Heart right ventricle (tissue), 16 donors: ENCODE measurements around the gene CDK14. TPM values are rescaled to one million over a fixed set of nuclear protein-coding genes. Genes with fewer than 3 reads are reported as not detected.

Source experiments
- ATAC-seq, 8 donors: fragments of 200-7000 bp; cut with Tn5 transposase; one replicate each; pipeline ENCODE4 v1.9.1; 2020; ENCODE audit warnings: mild to moderate bottlenecking in 8 of 8, moderate library complexity in 8 of 8, moderate number of reproducible peaks in 1 of 8
- DNase-seq, 2 donors: peaks; one replicate each; pipeline ENCODE4 v3.0.0-alpha.2; 2020
- H3K27ac ChIP-seq, 10 donors: fragments of 200-600 bp; sonication (generic) in 2 of 10; one replicate each; pipeline versions ENCODE4 v1.5.0 to v1.8.0; 2020 to 2022; ENCODE audit warnings: mild to moderate bottlenecking in 3 of 10
- H3K27me3 ChIP-seq, 7 donors: fragments of 200-600 bp; one replicate each; pipeline ENCODE4 v1.8.0; 2021 to 2022; ENCODE audit warnings: mild to moderate bottlenecking in 2 of 7
- H3K36me3 ChIP-seq, 9 donors: fragments of 200-600 bp; sonication (generic) in 1 of 9; one replicate each; pipeline versions ENCODE4 v1.5.0 to v1.8.0; 2020 to 2022; ENCODE audit warnings: mild to moderate bottlenecking in 2 of 9
- H3K4me1 ChIP-seq, 9 donors: fragments of 200-600 bp; sonication (generic) in 1 of 9; one replicate each; pipeline versions ENCODE4 v1.5.0 to v1.8.0; 2020 to 2022; ENCODE audit warnings: mild to moderate bottlenecking in 4 of 9
- H3K4me3 ChIP-seq, 10 donors: fragments of 200-600 bp; sonication (generic) in 2 of 10; one replicate each; pipeline versions ENCODE4 v1.5.0 to v1.8.0; 2020 to 2022; ENCODE audit warnings: mild to moderate bottlenecking in 7 of 10, moderate library complexity in 2 of 10
- H3K9me3 ChIP-seq, 11 donors: fragments of 200-600 bp in 10 of 11; sonication (generic) in 2 of 11; one replicate each; pipeline versions ENCODE4 v1.5.0 to v1.8.0; 2013 to 2022; ENCODE audit warnings: mild to moderate bottlenecking in 2 of 11, control low read depth in 1 of 11, moderate library complexity in 1 of 11
- WGBS, 2 donors: extraction: QIAGEN DNeasy Blood & Tissue Kit; methylation state at CpG; one replicate each; pipeline ENCODE4 v1.1.7; 2013; ENCODE audit warnings: inconsistent platforms in 1 of 2; 5-methylcytosine and 5-hydroxymethylcytosine counted together
- intact Hi-C, 10 donors: fragments of 100-400 bp; cut with DNase I; formaldehyde crosslinking; loops; one replicate each; pipeline versions ENCODE4 v1.11.1 to v1.14.2; 2022
- polyA plus RNA-seq, 2 donors: library from polyadenylated mRNA; stranded (reverse); fragments of 200-250 nt; gene quantifications; one replicate each; pipeline ENCODE4 v1.2.3, GENCODE V29; 2013
- total RNA-seq, 10 donors: library from RNA; stranded (reverse); fragmentation: NEBNext Ultra II Directional in 3 of 10; extraction: Animal tissue kit (Norgen Biotek cat#: 25700) in 3 of 10; gene quantifications; one replicate each; pipeline versions ENCODE4 v1.2.1 to v1.2.4, GENCODE V29; 2021 to 2023
- TF ChIP-seq, protein P1 (sequence below), 9 donors: fragments of 200-600 bp; sonication (generic) in 2 of 9; IDR thresholded peaks; one replicate each; pipeline versions ENCODE4 v1.5.0 to v1.8.0; 2021 to 2022; ENCODE audit warnings: antibody characterized with exemption in 9 of 9, mild to moderate bottlenecking in 5 of 9, moderate library complexity in 1 of 9
- donor health status: Arrhythmogenic right ventricular cardiomyopathy.
- donor health status: ischemic (EF 13 %, LVEDD 7.1; RV severe dilation, severe dysfunction).
- donor health status: healthy with polysubstance abuse.
- donor health status: DM: no; HTN: yes; CAD: no.
- donor health status: DM: no; HTN: no; CAD: no.
- donor health status: ischemic (EF 25% LVEDD 6.9; RV normal size, moderate dysfunction).
- donor health status: ischemic (EF 25% LVEDD 5.7; RV mildly dilated, moderate dysfunction).
- donor health status: healthy.
- donor health status: DM: yes; HTN: yes; CAD: no.
- donor health status: Ischemic cardiomyopathy.
- donor health status: ischemic (EF 35%, LVEDD 5.7; RV mildly dilated, moderate dysfunction).
- donor health status: nonischemic (EF 11% LVEDD 7.7; RV severe dilation, severe dysfunction).
- donor health status: DM: yes; HTN: yes; CAD: no.
- donor health status: PGD.
- donor health status: ischemic (EF 29% LVEDD 5.4; RV normal size, mild dysfunction).
- donor health status: nonischemic (EF 23%, LVEDD 6.1; RV moderate dilation, normal function).

The CDK14 gene
- total and polyA plus RNA-seq, 12 donors: 3.9 to 36.5 (median 21.4) TPM

DNA sequence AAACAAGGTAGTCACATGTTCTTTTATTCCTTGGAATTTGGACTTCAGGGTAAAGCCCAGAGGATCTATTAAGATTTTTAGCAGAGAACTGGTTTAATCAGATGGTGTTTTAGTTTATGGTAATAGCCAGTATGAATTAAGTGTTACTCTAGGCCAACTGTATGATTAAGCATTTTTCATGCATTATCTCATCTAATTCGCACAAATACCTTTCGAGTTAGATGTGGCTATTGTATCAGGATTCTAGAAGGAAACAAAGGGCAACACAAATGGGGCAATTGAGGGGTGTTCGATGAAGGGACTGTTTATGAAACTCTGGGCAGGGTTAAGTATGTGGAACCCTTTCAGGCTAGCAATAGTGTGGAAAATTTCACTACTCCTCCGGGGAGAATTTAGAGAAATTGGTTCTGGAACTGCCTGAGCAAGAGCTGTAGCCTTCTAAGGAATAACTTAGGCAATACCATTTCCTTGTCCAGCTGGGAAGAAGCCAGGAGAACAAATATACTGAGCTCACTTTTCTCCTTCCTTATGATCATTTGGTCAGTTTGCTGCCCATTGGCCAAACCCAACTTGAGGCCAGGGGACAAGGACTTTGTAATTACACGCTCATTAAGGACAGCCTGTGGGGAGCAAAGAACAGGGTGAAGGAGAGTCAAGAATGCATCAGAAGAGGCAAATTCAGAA lies 349.1 kb downstream of the CDK14 start:
- Histone ChIP-seq H3K9me3 (no peaks in the 10 kb centered on the region), H3K27me3 (no peaks in the 10 kb centered on the region), H3K4me1 (peaks cover 0 to 15% (median 0%) of the 10 kb centered on the region in 9 donors), H3K4me3 (no peak overlapping the region), H3K36me3 (no peaks in the 10 kb centered on the region), H3K27ac (peak overlapping the region in 3 of 10 donors; percentile 2 to 52 (median 23))
- TF ChIP-seq, protein P1, sequence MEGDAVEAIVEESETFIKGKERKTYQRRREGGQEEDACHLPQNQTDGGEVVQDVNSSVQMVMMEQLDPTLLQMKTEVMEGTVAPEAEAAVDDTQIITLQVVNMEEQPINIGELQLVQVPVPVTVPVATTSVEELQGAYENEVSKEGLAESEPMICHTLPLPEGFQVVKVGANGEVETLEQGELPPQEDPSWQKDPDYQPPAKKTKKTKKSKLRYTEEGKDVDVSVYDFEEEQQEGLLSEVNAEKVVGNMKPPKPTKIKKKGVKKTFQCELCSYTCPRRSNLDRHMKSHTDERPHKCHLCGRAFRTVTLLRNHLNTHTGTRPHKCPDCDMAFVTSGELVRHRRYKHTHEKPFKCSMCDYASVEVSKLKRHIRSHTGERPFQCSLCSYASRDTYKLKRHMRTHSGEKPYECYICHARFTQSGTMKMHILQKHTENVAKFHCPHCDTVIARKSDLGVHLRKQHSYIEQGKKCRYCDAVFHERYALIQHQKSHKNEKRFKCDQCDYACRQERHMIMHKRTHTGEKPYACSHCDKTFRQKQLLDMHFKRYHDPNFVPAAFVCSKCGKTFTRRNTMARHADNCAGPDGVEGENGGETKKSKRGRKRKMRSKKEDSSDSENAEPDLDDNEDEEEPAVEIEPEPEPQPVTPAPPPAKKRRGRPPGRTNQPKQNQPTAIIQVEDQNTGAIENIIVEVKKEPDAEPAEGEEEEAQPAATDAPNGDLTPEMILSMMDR (IDR thresholded peaks at IDR 0.05): no peak
- intact Hi-C loops: no loop called here
- WGBS, 2 donors: 81 to 84% methylated on average over 5 of the region's 5 CpGs
- DNase-seq (peak in 1 of 2 donors; percentile 14), ATAC-seq (peak in 7 of 8 donors; percentile 39 to 82 (median 65))

- Histone ChIP-seq H3K4me3 (no peak overlapping the region), H3K4me1 (peaks cover 0 to 15% (median 0%) of the 10 kb centered on the region in 9 donors), H3K27me3 (no peaks in the 10 kb centered on the region), H3K36me3 (no peaks in the 10 kb centered on the region), H3K27ac (peak overlapping the region in 2 of 10 donors; percentile 14 to 52), H3K9me3 (no peaks in the 10 kb centered on the region)
- no peak for DNase-seq
- intact Hi-C loops: no loop called here
- TF ChIP-seq, protein P1 (IDR thresholded peaks at IDR 0.05): no peak
- WGBS, 2 donors: 61 to 66% methylated on average over 10 of the region's 10 CpGs
- ATAC-seq: no peak
Observed at GRCh38 chr7:90946730-90947501, 350.8 kb downstream of the CDK14 start.

DNA sequence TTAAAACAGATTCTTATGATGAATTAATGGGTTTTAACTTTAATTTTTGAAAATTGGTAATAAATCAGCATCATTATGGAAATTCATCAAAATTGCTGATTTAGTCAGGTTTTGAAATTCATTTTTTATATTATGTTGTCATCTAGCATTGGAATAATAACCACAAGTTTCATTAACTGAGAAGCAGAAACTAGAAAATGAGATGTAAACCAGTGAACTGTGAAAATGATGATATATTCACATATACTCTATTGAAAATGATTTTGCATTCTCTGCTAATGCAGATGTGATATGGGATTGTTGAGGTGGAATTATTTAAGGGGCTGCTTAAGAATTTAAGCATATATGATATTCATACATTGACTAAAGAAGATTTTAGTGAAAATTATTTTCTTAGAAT lies 352.0 kb downstream of the CDK14 start:
- intact Hi-C loops: no loop called here
- H3K27ac ChIP-seq: no peak overlapping the region
- TF ChIP-seq, protein P1 (IDR thresholded peaks at IDR 0.05): no peak
- no peaks in the 10 kb centered on the region for H3K9me3 ChIP-seq
- peaks cover 0 to 15% (median 0%) of the 10 kb centered on the region in 9 donors for H3K4me1 ChIP-seq
- no peaks in the 10 kb centered on the region for H3K27me3 ChIP-seq
- H3K4me3 ChIP-seq: no peak overlapping the region
- ATAC-seq: no peak
- no peak for DNase-seq
- H3K36me3 ChIP-seq: no peaks in the 10 kb centered on the region

GRCh38 chr7:90951229-90951628 lies 355.1 kb downstream of the CDK14 start:
- WGBS, 2 donors: 93 to 95% methylated on average over 1 of the region's 1 CpG
- Histone ChIP-seq H3K36me3 (peaks cover 0 to 6% (median 0%) of the 10 kb centered on the region in 9 donors), H3K4me1 (peaks cover 0 to 7% (median 0%) of the 10 kb centered on the region in 9 donors), H3K9me3 (no peaks in the 10 kb centered on the region), H3K27me3 (no peaks in the 10 kb centered on the region), H3K4me3 (no peak overlapping the region), H3K27ac (no peak overlapping the region)
- ATAC-seq (no peak), DNase-seq (no peak)
- TF ChIP-seq, protein P1 (IDR thresholded peaks at IDR 0.05): no peak
- intact Hi-C loops: no loop called here
